ENCODE data around the gene TOMM20.

GRCh38 chr1:235157150-235157549 lies 28.5 kb upstream of the TOMM20 start:
- TF ChIP-seq CBX5 (IDR thresholded peaks at IDR 0.05; ENCODE audit: low read depth, low read length) = no peak
- TF ChIP-seq, protein P1, sequence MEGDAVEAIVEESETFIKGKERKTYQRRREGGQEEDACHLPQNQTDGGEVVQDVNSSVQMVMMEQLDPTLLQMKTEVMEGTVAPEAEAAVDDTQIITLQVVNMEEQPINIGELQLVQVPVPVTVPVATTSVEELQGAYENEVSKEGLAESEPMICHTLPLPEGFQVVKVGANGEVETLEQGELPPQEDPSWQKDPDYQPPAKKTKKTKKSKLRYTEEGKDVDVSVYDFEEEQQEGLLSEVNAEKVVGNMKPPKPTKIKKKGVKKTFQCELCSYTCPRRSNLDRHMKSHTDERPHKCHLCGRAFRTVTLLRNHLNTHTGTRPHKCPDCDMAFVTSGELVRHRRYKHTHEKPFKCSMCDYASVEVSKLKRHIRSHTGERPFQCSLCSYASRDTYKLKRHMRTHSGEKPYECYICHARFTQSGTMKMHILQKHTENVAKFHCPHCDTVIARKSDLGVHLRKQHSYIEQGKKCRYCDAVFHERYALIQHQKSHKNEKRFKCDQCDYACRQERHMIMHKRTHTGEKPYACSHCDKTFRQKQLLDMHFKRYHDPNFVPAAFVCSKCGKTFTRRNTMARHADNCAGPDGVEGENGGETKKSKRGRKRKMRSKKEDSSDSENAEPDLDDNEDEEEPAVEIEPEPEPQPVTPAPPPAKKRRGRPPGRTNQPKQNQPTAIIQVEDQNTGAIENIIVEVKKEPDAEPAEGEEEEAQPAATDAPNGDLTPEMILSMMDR (IDR thresholded peaks at IDR 0.05; ENCODE audit: control extremely low read depth in 1 of 3, insufficient read depth in 1 of 3, low read depth in 1 of 3, low read length in 3 of 3) = no peak
- TF ChIP-seq RFX5 (IDR thresholded peaks at IDR 0.05; ENCODE audit: borderline replicate concordance, low read depth, low read length) = no peak
- no peak for TF ChIP-seq BCL11A (IDR thresholded peaks at IDR 0.05; ENCODE audit: low read depth in 2 of 2, low read length in 2 of 2)

Data from H1 (cell line).